ENCODE results near the gene ERO1B. TPM values are rescaled to one million over a fixed set of nuclear protein-coding genes. Genes with fewer than 3 reads are reported as not detected.

ERO1B gene
- total RNA-seq, 1 experiment from 2014 or later = 3.2 TPM

DNA sequence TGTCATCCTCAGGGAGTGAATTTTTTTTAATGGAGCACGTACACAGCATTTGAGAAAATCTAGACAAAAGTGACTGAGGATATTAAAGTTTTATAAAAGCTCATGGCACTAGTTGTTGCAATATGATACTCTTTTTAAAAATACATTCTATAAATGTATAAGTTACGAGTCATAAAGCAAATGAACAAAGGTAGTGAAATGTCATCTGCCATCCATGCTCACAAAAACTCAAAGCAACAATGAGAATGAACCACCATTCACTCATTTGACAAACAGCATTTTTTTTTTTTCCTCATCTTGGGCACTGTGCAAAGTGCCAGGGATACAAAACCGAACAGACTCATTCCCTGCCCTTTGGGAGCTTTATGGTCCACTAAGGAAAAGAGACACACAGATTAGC, 100.7 kb downstream of the ERO1B start:
- H3K27me3 Mint-ChIP-seq (ENCODE audit: low read depth) = no peaks in the 10 kb centered on the region
- H3K27ac Mint-ChIP-seq = no peak overlapping the region
- no peak for ATAC-seq
- no peaks in the 10 kb centered on the region for H3K9me3 Mint-ChIP-seq
- no peak for DNase-seq (ENCODE audit: low spot score)
- peaks cover 8% of the 10 kb centered on the region for H3K36me3 Mint-ChIP-seq
- H3K4me3 Mint-ChIP-seq = no peak overlapping the region
- ChIA-PET POLR2A (no interaction called here), CTCF (no interaction called here)
- no peaks in the 10 kb centered on the region for H3K4me1 Mint-ChIP-seq
- no peak for TF ChIP-seq ESRRA (CRISPR knock-in tag; IDR thresholded peaks at IDR 0.05; ENCODE audit: borderline replicate concordance)
- TF ChIP-seq OVOL2 (CRISPR knock-in tag; IDR thresholded peaks at IDR 0.05; ENCODE audit: borderline replicate concordance) = no peak
- TF ChIP-seq, protein P1, sequence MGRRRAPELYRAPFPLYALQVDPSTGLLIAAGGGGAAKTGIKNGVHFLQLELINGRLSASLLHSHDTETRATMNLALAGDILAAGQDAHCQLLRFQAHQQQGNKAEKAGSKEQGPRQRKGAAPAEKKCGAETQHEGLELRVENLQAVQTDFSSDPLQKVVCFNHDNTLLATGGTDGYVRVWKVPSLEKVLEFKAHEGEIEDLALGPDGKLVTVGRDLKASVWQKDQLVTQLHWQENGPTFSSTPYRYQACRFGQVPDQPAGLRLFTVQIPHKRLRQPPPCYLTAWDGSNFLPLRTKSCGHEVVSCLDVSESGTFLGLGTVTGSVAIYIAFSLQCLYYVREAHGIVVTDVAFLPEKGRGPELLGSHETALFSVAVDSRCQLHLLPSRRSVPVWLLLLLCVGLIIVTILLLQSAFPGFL (CRISPR knock-in tag; IDR thresholded peaks at IDR 0.05; ENCODE audit: borderline replicate concordance) = no peak
- no peak for TF ChIP-seq JAZF1 (CRISPR knock-in tag; IDR thresholded peaks at IDR 0.05)
- TF ChIP-seq, protein P2, sequence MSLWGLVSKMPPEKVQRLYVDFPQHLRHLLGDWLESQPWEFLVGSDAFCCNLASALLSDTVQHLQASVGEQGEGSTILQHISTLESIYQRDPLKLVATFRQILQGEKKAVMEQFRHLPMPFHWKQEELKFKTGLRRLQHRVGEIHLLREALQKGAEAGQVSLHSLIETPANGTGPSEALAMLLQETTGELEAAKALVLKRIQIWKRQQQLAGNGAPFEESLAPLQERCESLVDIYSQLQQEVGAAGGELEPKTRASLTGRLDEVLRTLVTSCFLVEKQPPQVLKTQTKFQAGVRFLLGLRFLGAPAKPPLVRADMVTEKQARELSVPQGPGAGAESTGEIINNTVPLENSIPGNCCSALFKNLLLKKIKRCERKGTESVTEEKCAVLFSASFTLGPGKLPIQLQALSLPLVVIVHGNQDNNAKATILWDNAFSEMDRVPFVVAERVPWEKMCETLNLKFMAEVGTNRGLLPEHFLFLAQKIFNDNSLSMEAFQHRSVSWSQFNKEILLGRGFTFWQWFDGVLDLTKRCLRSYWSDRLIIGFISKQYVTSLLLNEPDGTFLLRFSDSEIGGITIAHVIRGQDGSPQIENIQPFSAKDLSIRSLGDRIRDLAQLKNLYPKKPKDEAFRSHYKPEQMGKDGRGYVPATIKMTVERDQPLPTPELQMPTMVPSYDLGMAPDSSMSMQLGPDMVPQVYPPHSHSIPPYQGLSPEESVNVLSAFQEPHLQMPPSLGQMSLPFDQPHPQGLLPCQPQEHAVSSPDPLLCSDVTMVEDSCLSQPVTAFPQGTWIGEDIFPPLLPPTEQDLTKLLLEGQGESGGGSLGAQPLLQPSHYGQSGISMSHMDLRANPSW (CRISPR knock-in tag; conservative IDR thresholded peaks at IDR 0.05; ENCODE audit: low read depth) = no peak
- TF ChIP-seq, protein P3, sequence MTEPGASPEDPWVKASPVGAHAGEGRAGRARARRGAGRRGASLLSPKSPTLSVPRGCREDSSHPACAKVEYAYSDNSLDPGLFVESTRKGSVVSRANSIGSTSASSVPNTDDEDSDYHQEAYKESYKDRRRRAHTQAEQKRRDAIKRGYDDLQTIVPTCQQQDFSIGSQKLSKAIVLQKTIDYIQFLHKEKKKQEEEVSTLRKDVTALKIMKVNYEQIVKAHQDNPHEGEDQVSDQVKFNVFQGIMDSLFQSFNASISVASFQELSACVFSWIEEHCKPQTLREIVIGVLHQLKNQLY (CRISPR knock-in tag; IDR thresholded peaks at IDR 0.05) = no peak
- no peak for TF ChIP-seq TEAD1 (CRISPR knock-in tag; IDR thresholded peaks at IDR 0.05)
- TF ChIP-seq HMGA2 (CRISPR knock-in tag; IDR thresholded peaks at IDR 0.05) = no peak
- no peak for TF ChIP-seq RORB (CRISPR knock-in tag; IDR thresholded peaks at IDR 0.05)
- TF ChIP-seq, protein P4, sequence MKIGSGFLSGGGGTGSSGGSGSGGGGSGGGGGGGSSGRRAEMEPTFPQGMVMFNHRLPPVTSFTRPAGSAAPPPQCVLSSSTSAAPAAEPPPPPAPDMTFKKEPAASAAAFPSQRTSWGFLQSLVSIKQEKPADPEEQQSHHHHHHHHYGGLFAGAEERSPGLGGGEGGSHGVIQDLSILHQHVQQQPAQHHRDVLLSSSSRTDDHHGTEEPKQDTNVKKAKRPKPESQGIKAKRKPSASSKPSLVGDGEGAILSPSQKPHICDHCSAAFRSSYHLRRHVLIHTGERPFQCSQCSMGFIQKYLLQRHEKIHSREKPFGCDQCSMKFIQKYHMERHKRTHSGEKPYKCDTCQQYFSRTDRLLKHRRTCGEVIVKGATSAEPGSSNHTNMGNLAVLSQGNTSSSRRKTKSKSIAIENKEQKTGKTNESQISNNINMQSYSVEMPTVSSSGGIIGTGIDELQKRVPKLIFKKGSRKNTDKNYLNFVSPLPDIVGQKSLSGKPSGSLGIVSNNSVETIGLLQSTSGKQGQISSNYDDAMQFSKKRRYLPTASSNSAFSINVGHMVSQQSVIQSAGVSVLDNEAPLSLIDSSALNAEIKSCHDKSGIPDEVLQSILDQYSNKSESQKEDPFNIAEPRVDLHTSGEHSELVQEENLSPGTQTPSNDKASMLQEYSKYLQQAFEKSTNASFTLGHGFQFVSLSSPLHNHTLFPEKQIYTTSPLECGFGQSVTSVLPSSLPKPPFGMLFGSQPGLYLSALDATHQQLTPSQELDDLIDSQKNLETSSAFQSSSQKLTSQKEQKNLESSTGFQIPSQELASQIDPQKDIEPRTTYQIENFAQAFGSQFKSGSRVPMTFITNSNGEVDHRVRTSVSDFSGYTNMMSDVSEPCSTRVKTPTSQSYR (CRISPR knock-in tag; IDR thresholded peaks at IDR 0.05) = no peak
- no peak for TF ChIP-seq FOXJ3 (CRISPR knock-in tag; IDR thresholded peaks at IDR 0.05; ENCODE audit: borderline replicate concordance)
- TF ChIP-seq, protein P5, sequence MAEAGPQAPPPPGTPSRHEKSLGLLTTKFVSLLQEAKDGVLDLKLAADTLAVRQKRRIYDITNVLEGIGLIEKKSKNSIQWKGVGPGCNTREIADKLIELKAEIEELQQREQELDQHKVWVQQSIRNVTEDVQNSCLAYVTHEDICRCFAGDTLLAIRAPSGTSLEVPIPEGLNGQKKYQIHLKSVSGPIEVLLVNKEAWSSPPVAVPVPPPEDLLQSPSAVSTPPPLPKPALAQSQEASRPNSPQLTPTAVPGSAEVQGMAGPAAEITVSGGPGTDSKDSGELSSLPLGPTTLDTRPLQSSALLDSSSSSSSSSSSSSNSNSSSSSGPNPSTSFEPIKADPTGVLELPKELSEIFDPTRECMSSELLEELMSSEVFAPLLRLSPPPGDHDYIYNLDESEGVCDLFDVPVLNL (CRISPR knock-in tag; IDR thresholded peaks at IDR 0.05; ENCODE audit: borderline replicate concordance, low read depth) = no peak
- TF ChIP-seq, protein P6, sequence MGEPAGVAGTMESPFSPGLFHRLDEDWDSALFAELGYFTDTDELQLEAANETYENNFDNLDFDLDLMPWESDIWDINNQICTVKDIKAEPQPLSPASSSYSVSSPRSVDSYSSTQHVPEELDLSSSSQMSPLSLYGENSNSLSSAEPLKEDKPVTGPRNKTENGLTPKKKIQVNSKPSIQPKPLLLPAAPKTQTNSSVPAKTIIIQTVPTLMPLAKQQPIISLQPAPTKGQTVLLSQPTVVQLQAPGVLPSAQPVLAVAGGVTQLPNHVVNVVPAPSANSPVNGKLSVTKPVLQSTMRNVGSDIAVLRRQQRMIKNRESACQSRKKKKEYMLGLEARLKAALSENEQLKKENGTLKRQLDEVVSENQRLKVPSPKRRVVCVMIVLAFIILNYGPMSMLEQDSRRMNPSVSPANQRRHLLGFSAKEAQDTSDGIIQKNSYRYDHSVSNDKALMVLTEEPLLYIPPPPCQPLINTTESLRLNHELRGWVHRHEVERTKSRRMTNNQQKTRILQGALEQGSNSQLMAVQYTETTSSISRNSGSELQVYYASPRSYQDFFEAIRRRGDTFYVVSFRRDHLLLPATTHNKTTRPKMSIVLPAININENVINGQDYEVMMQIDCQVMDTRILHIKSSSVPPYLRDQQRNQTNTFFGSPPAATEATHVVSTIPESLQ (CRISPR knock-in tag; IDR thresholded peaks at IDR 0.05) = no peak
- no peak for TF ChIP-seq ZNF121 (CRISPR knock-in tag; IDR thresholded peaks at IDR 0.05)
- TF ChIP-seq, protein P7, sequence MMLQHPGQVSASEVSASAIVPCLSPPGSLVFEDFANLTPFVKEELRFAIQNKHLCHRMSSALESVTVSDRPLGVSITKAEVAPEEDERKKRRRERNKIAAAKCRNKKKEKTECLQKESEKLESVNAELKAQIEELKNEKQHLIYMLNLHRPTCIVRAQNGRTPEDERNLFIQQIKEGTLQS (CRISPR knock-in tag; conservative IDR thresholded peaks at IDR 0.05) = no peak
- no peak for TF ChIP-seq NFYB (CRISPR knock-in tag; conservative IDR thresholded peaks at IDR 0.05; ENCODE audit: low read depth)

Measured in WTC11 (cell line).